Measurements from ENCODE around the gene INTS12.

Gene INTS12

GRCh38 chr4:105683038-105683437 lies 25.5 kb downstream of the INTS12 start:
- no peak for DNase-seq (ENCODE audit: low read depth in 2 of 2)

- DNase-seq (ENCODE audit: low read depth in 2 of 2), result no peak
Observed at GRCh38 chr4:105679186-105679585, 29.3 kb downstream of the INTS12 start.

GRCh38 chr4:105677709-105678108 lies 30.8 kb downstream of the INTS12 start:
- DNase-seq (ENCODE audit: low read depth in 2 of 2), result no peak

GRCh38 chr4:105674011-105674410 lies 34.5 kb downstream of the INTS12 start:
- no peak for DNase-seq (ENCODE audit: low read depth in 2 of 2)

GRCh38 chr4:105671301-105671700 lies 37.2 kb downstream of the INTS12 start:
- no peak for DNase-seq (ENCODE audit: low read depth in 2 of 2)

GRCh38 chr4:105670684-105671083 lies 37.8 kb downstream of the INTS12 start:
- no peak for DNase-seq (ENCODE audit: low read depth in 2 of 2)

- no peak for DNase-seq (ENCODE audit: low read depth in 2 of 2)
Observed at GRCh38 chr4:105666693-105667092, 41.8 kb downstream of the INTS12 start.

- DNase-seq (ENCODE audit: low read depth in 2 of 2), result no peak
Observed at GRCh38 chr4:105662935-105663675, 45.4 kb downstream of the INTS12 start.

- no peak for DNase-seq (ENCODE audit: low read depth in 2 of 2)
Observed at GRCh38 chr4:105661028-105661427, 47.5 kb downstream of the INTS12 start.

- no peak for DNase-seq (ENCODE audit: low read depth in 2 of 2)
Observed at GRCh38 chr4:105659190-105659589, 49.3 kb downstream of the INTS12 start.

DNA sequence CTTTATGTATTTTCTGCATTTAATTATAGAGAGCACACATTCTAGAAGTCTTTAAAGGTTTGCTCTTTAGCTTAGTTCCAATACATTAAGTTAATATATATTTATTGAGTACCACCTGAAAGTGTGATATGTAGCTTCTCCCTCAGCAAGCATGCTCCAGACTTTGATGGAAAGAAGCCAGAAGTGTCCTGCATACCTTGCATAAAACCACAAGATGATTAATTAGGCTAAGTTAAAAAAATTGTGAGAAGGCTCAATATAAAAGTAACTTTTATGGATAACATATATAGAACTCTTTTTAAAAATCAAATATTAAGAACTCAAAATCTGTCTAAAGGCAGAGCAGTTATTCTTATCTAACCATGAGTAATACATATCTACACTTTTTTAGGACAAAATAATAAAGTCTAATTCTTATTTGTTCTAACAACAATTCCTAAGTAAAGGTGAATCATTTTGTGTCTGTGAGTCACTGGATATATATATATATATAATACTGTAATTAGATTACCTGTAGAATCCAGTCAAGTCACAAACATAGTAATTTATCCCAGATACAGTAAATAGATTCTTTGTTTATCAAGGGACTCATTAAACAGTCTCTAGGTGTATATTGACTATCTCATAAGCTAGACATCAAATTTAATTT lies 51.2 kb downstream of the INTS12 start:
- no peak for DNase-seq (ENCODE audit: low read depth in 2 of 2)

DNA sequence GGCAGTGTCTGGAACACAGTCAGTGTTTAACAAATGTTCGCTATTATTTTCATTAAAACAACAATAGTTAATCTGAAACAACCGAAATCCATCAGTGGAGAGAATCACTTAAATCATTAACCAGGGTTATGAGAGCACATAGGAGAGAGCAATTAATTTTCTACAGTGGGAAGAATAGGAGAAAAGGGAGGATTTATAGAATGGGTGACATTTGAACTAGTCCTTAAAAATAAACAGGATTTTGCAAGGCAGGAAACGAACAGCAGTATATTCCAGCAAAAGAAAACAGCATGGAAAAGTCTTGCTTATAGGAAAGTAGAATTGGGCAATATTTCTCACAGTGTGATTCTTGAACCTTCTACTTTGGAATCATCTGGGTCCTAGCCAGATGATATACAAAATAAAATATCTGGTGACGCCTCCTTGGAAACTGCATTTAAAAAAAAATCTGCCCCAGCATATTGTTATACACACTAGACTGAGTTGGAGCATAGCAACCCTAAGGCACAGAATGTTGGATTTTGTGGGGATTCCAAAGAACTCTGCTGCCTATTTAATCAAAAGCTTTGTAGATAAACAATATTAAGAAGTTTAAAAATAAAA lies 56.1 kb downstream of the INTS12 start:
- no peak for DNase-seq (ENCODE audit: low read depth in 2 of 2)

- no peak for DNase-seq (ENCODE audit: low read depth in 2 of 2)
Observed at GRCh38 chr4:105651884-105652283, 56.6 kb downstream of the INTS12 start.

- DNase-seq (ENCODE audit: low read depth in 2 of 2), result no peak
Observed at GRCh38 chr4:105650190-105650589, 58.3 kb downstream of the INTS12 start.

- DNase-seq (ENCODE audit: low read depth in 2 of 2), result no peak
Observed at GRCh38 chr4:105645440-105645839, 63.0 kb downstream of the INTS12 start.

GRCh38 chr4:105644257-105644656 lies 64.2 kb downstream of the INTS12 start:
- DNase-seq (ENCODE audit: low read depth in 2 of 2), result no peak

DNA sequence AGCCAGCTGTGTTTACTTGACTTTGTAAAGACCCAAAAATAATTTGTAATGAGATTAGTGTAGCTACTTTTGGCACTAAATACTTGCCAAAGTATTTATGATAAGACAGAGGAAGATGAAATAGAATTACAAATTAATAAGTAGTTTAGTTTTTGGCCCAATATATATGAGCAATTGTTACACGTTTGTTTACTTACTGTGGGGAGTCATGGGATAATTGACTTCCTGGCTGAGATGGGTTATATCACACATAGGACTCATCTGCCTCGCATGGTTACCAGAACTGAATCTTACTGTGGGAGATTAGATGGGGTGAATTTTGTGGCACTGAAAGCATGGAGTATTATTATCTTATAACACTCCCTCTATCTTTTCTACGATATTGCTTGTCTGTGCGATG lies 66.6 kb downstream of the INTS12 start:
- no peak for DNase-seq (ENCODE audit: low read depth in 2 of 2)

DNA sequence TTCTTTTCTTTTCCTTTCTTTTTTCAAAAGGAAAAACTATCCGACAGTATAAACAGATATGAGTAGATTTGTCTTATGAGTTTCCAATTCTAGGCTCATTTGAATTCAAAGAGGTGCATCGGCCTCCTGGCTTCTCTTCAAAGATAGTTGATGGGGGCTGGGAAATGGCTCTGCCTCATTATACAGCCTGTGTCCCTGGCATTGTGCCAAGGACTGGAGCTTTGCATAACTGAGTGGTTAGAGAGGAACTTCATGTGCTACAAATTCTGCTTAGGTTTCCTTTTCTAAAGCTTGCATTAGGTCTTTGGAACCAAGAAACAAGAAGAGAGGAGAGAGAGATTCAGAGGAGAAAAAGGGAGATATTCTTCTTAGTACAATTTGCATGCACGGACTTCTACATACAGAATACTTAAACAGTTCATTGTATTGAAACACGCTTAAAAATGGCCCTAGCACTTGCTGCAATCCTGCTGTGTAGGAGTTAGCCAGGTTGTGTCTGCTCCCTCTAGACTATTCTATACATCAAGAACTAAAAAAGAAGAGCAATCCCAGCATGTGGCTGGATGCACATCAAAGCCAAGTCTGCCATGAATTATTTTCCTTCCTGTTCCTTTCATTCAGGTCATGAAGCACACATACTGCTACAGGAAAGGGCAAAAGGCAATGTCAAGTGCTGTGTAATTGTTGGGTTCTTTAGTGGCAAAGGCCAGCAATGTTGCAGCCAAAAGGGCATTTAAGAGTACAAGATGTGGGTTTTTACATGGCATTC lies 70.9 kb downstream of the INTS12 start:
- no peak for DNase-seq (ENCODE audit: low read depth in 2 of 2)

DNA sequence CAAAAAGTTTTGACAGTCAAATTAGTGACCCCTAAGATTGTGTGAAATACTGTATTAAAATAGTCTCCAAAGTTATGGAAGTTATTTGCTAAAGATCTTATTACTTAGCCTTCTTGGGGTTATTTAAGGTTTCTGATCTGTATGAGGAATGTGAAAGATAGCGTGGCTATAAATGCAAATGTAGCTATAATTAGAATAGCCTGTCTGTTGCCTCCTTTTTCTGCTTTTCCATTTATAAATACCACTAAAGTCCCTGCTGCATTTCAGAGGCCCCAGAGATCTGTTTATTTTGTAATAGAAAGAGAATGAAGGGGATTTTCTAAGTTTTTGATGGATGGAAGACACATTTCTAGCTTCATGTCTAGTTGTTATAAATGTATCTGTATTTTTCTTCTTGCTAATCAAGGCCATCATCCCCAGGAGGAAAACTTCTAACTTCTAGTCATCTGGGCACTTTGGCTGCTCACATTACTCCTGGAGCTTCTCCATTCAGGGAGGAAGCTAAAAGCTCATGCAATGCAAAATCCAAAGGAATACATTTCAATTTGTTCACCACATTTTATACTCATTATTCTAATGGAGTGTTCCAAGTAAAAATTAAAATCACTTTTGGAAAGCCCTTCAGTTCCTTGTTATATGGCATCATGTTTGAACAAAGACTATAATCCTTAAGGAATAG lies 73.9 kb downstream of the INTS12 start:
- no peak for DNase-seq (ENCODE audit: low read depth in 2 of 2)

DNA sequence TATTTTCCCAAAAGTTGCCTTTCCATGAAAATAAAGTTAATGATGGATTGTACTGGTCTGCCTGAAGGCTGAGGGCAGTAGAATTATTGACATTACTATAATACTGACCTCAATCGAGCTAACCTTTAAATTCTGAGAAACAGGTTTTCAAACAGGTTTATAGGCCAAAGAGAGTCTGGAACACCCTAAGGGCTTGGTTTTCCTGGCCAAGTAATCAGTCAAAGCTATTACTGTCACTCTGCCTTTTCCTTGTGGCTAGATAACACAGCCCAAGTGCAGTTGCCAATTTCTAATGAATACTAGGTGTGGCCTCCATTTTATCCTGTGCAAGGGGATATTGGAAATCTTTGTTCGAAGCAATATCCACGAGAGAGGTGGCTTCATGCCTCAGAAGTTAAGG lies 75.2 kb downstream of the INTS12 start:
- no peak for DNase-seq (ENCODE audit: low read depth in 2 of 2)
